ENCODE results near the gene SYCE1. TPM values are rescaled to one million over a fixed set of nuclear protein-coding genes. Genes with fewer than 3 reads are reported as not detected.

SYCE1 gene
- total RNA-seq, 1 donor from 2014 or later = 0.27 TPM

GRCh38 chr10:133511907-133512528, 53.4 kb downstream of the SYCE1 start:
- H3K27me3 Mint-ChIP-seq (ENCODE audit: low read depth) = peaks cover 13% of the 10 kb centered on the region
- no peaks in the 10 kb centered on the region for H3K4me1 Mint-ChIP-seq (ENCODE audit: low read depth)
- no peak for DNase-seq (ENCODE audit: low spot score)
- peaks cover 9% of the 10 kb centered on the region for H3K36me3 Mint-ChIP-seq (ENCODE audit: low read depth)
- TF ChIP-seq CTCF (IDR thresholded peaks at IDR 0.05) = no peak
- H3K9me3 Mint-ChIP-seq (ENCODE audit: low read depth) = peaks cover 24% of the 10 kb centered on the region
- H3K27ac Mint-ChIP-seq (ENCODE audit: unreplicated experiment) = no peak overlapping the region
- H3K4me3 Mint-ChIP-seq (ENCODE audit: unreplicated experiment) = no peak overlapping the region

GRCh38 chr10:133511408-133511807, 54.0 kb downstream of the SYCE1 start:
- peaks cover 9% of the 10 kb centered on the region for H3K36me3 Mint-ChIP-seq (ENCODE audit: low read depth)
- H3K27ac Mint-ChIP-seq (ENCODE audit: unreplicated experiment) = no peak overlapping the region
- H3K4me3 Mint-ChIP-seq (ENCODE audit: unreplicated experiment) = no peak overlapping the region
- H3K4me1 Mint-ChIP-seq (ENCODE audit: low read depth) = no peaks in the 10 kb centered on the region
- H3K9me3 Mint-ChIP-seq (ENCODE audit: low read depth) = peaks cover 24% of the 10 kb centered on the region
- no peak for DNase-seq (ENCODE audit: low spot score)
- TF ChIP-seq CTCF (IDR thresholded peaks at IDR 0.05) = no peak
- peaks cover 11% of the 10 kb centered on the region for H3K27me3 Mint-ChIP-seq (ENCODE audit: low read depth)

GRCh38 chr10:133509700-133510099, 55.7 kb downstream of the SYCE1 start:
- no peak for DNase-seq (ENCODE audit: low spot score)
- peaks cover 24% of the 10 kb centered on the region for H3K9me3 Mint-ChIP-seq (ENCODE audit: low read depth)
- no peaks in the 10 kb centered on the region for H3K4me1 Mint-ChIP-seq (ENCODE audit: low read depth)
- peaks cover 11% of the 10 kb centered on the region for H3K27me3 Mint-ChIP-seq (ENCODE audit: low read depth)
- no peak overlapping the region for H3K27ac Mint-ChIP-seq (ENCODE audit: unreplicated experiment)
- TF ChIP-seq CTCF (IDR thresholded peaks at IDR 0.05) = no peak
- no peak overlapping the region for H3K4me3 Mint-ChIP-seq (ENCODE audit: unreplicated experiment)
- peaks cover 11% of the 10 kb centered on the region for H3K36me3 Mint-ChIP-seq (ENCODE audit: low read depth)

Other genes starting within 250 kb of the SYCE1 start
- 7.3 to 13.5 TPM (median 8.9 TPM) in 3 replicates for gene CALY, start 228.7 kb downstream of the SYCE1 start, total RNA-seq
- not detected in 3 replicates for gene PRAP1, start 218.2 kb downstream of the SYCE1 start, total RNA-seq
- gene FUOM, start 207.6 kb downstream of the SYCE1 start, total RNA-seq = 29.9 to 34.4 TPM (median 32.2 TPM) in 3 replicates
- gene ECHS1, start 192.2 kb downstream of the SYCE1 start, total RNA-seq = 57.6 to 67.8 TPM (median 58.9 TPM) in 3 replicates
- 5.9 to 7.6 TPM (median 6.3 TPM) in 3 replicates for gene PAOX, start 186.3 kb downstream of the SYCE1 start, total RNA-seq
- gene MTG1, start 171.4 kb downstream of the SYCE1 start, total RNA-seq = 33.2 to 53.0 TPM (median 36.7 TPM) in 3 replicates
- 2.4 to 7.3 TPM (median 6.5 TPM) in 3 replicates for gene SPRN, start 141.0 kb downstream of the SYCE1 start, total RNA-seq
- 2.2 to 6.6 TPM (median 2.4 TPM) in 3 replicates for gene SCART1, start 111.6 kb downstream of the SYCE1 start, total RNA-seq
- 2.7 to 6.3 TPM (median 2.7 TPM) in 3 replicates for gene CYP2E1, start 38.2 kb downstream of the SYCE1 start, total RNA-seq
- not detected in 3 replicates for gene FRG2B, start 61.2 kb upstream of the SYCE1 start, total RNA-seq